Neural progenitor cell (in vitro differentiated cells): Measurements from ENCODE around the gene MGAT1.

Source experiments
- CTCF ChIP-seq: fragments of 200-600 bp; sonication (generic); IDR thresholded peaks from 2 replicates; pipeline ENCODE4 v1.5.1; 2017; ENCODE audit warnings: antibody characterized with exemption, mild to moderate bottlenecking
- EZH2 ChIP-seq: fragments of 200-600 bp; sonication (generic); IDR thresholded peaks from 2 replicates; pipeline ENCODE4 v1.6.1; 2017; ENCODE audit warnings: antibody characterized with exemption, mild to moderate bottlenecking, moderate library complexity

- no peak for TF ChIP-seq CTCF
- TF ChIP-seq EZH2, result no peak
These were observed 6.8 kb downstream of the MGAT1 start for GRCh38 chr5:180795771-180796313.
